Memory B cell (primary cell): ENCODE data around the gene HMG20A.
A peak's percentile ranks its signal among the peaks of the same experiment; 100 is the strongest.
"Not testable (repeated sequence)": the region's sequence is repeated elsewhere in the genome, so short reads cannot be mapped to it uniquely, and the experiment has no call there.

Source experiments
- ATAC-seq: fragments of 150-1000 bp; cut with Tn5 transposase; 2 replicates; pipeline ENCODE4 v1.10.0; 2021; ENCODE audit warnings: low read depth, mild to moderate bottlenecking, moderate library complexity
- DNase-seq, 2 donors: peaks; one replicate each; pipeline ENCODE4 v3.0.0; 2022; ENCODE audit warnings: low spot score in 2 of 2
- H3K27ac Mint-ChIP-seq: one replicate; pipeline ENCODE4 v1.8.0; 2022; ENCODE audit warnings: mild to moderate bottlenecking, moderate library complexity, mixed read lengths
- H3K27me3 Mint-ChIP-seq: one replicate; pipeline ENCODE4 v1.8.0; 2022; ENCODE audit warnings: mixed read lengths
- H3K36me3 Mint-ChIP-seq: one replicate; pipeline ENCODE4 v1.8.0; 2022; ENCODE audit warnings: mild to moderate bottlenecking, mixed read lengths
- H3K4me1 Mint-ChIP-seq: one replicate; pipeline ENCODE4 v1.8.0; 2022; ENCODE audit warnings: mixed read lengths
- H3K4me3 Mint-ChIP-seq: one replicate; pipeline ENCODE4 v1.8.0; 2022; ENCODE audit warnings: mild to moderate bottlenecking, moderate library complexity, mixed read lengths
- H3K9me3 Mint-ChIP-seq: one replicate; pipeline ENCODE4 v1.8.0; 2022; ENCODE audit warnings: mixed read lengths

HMG20A gene

DNA sequence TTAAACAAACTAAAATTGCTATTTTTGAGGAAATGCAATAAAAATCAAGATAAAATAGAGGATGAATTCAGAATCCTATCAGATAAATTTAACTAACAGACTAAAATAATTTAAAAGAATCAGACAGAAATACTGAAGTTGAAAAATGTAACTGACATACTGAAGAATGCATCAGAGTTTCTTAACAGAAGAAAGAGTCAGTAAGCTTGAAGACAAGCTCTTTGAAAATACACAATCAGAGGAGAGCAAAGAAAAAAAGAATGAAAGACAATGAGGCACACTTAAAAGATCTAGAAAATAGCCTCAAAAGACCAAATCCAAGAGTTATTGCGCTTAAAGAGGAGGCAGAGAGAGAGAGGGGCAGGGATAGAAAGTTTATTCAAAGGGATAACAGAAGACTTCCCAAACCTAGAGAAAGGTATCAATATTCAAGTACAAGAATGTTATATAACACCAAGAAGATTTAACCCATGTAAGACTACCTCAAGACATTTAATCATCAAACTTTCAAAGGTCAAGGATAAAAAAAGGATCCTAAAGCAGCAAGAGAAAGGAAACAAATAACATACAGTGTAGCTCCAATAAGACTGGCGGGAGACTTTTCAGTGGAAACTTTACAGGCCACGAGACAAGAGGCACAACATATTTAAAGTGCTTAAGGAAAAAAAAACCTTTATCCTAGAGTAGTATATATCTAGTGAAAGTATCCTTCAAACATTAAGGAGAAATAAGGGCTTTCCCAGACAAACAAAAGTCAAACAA, 25.5 kb upstream of the HMG20A start:
- no peak for DNase-seq
- Mint-ChIP-seq H3K9me3 (peaks cover 25% of the 10 kb centered on the region), H3K4me3 (no peak overlapping the region), H3K4me1 (peaks cover 10% of the 10 kb centered on the region), H3K36me3 (peaks cover 33% of the 10 kb centered on the region), H3K27ac (no peak overlapping the region), H3K27me3 (no peaks in the 10 kb centered on the region)
- ATAC-seq: no peak

DNA sequence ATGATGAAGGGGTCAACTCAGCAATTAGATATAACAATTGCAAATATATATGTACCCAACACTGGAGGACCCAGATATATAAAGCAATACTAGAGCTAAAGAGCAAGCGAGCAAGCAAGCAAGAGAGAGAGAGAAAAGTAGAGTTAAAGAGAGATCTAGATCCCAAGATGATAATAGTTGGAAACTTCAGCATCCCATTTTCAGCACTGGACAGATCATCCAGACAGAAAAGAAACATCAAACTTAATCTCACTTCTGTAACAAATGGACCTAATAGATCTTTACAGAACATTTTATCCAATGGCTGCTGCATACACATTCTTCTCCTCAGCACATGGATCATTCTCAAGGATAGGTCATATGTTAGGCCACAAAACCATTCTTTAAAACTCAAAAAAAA, 24.0 kb upstream of the HMG20A start:
- DNase-seq (no peak), ATAC-seq (no peak)
- peaks cover 8% of the 10 kb centered on the region for H3K4me1 Mint-ChIP-seq
- peaks cover 26% of the 10 kb centered on the region for H3K9me3 Mint-ChIP-seq
- H3K4me3 Mint-ChIP-seq: no peak overlapping the region
- H3K27me3 Mint-ChIP-seq: no peaks in the 10 kb centered on the region
- no peak overlapping the region for H3K27ac Mint-ChIP-seq
- H3K36me3 Mint-ChIP-seq: peaks cover 35% of the 10 kb centered on the region

- Mint-ChIP-seq H3K36me3 (peaks cover 29% of the 10 kb centered on the region), H3K4me3 (no peak overlapping the region), H3K4me1 (peaks cover 5% of the 10 kb centered on the region), H3K27ac (no peak overlapping the region), H3K27me3 (no peaks in the 10 kb centered on the region), H3K9me3 (peaks cover 26% of the 10 kb centered on the region)
- DNase-seq (no peak), ATAC-seq (no peak)
Measured at GRCh38 chr15:77398927-77399326, 21.8 kb upstream of the HMG20A start.

- H3K27me3 Mint-ChIP-seq: no peaks in the 10 kb centered on the region
- H3K4me1 Mint-ChIP-seq: peaks cover 5% of the 10 kb centered on the region
- H3K4me3 Mint-ChIP-seq: no peak overlapping the region
- peaks cover 26% of the 10 kb centered on the region for H3K36me3 Mint-ChIP-seq
- no peak overlapping the region for H3K27ac Mint-ChIP-seq
- DNase-seq: no peak
- peaks cover 24% of the 10 kb centered on the region for H3K9me3 Mint-ChIP-seq
- ATAC-seq: no peak
Measured at GRCh38 chr15:77400258-77400657, 20.4 kb upstream of the HMG20A start.

DNA sequence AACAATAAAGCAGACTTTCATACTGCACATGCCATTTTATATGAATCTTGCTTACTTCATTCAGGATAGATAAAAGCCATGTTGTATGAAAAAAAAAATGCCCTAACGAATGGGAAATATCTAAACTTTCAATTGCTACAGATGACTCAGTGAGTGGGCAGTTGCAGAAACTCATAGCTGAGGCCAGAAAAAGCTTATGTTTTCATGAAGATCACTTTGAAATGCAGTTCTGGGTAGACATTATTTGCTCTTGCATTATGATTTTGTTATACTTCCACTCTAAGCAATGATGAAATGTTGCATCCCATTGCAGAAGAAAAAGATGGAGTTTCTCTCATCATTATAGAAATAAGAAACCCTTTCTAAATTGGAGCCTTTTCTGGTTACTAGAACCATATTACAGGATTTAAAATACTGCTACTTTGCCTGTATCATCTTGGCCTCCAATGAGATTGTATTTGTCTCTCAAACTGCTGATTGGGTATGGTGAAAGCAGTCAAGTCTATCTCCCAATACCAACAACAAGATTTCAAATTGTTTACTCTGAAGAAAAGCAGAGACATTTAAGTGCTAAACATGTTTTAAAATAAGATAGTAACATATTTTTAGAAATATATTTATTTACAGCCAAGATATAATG, 17.8 kb upstream of the HMG20A start:
- Mint-ChIP-seq H3K27ac (no peak overlapping the region), H3K9me3 (peaks cover 11% of the 10 kb centered on the region), H3K4me1 (peaks cover 21% of the 10 kb centered on the region), H3K36me3 (peaks cover 14% of the 10 kb centered on the region), H3K27me3 (no peaks in the 10 kb centered on the region), H3K4me3 (no peak overlapping the region)
- ATAC-seq (no peak), DNase-seq (no peak)

DNA sequence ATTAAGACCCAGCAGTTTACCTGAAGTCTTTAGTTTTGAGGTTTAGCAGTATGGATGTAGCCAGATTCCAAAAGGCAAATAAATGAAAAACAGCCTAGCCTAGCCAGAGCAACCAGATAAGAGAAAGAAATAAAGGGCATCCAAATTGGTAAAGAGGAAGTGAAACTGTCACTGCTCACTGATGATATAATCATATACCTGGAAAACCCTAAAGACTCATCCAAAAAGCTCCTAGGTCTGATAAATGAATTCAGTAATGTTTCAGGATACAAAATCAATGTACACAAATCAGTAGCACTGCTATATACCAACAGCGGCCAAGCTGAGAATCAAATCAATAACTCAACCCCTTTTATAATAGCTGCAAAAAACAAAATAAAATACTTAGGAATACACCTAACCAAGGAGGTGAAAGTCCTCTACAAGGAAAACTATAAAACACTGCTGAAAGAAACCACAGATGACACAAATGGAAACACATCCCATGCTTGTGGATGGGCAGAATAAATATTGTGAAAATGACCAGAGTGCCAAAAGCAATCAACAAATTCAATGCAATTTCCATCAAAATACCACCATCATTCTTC, 14.4 kb upstream of the HMG20A start:
- Mint-ChIP-seq H3K27ac (peak overlapping the region; percentile 10), H3K4me1 (peaks cover 28% of the 10 kb centered on the region)
- not testable (repeated sequence) for H3K9me3 Mint-ChIP-seq, H3K27me3 Mint-ChIP-seq, H3K4me3 Mint-ChIP-seq, H3K36me3 Mint-ChIP-seq
- ATAC-seq: peak; percentile 26
- peak in 1 of 2 donors; percentile 11 for DNase-seq

DNA sequence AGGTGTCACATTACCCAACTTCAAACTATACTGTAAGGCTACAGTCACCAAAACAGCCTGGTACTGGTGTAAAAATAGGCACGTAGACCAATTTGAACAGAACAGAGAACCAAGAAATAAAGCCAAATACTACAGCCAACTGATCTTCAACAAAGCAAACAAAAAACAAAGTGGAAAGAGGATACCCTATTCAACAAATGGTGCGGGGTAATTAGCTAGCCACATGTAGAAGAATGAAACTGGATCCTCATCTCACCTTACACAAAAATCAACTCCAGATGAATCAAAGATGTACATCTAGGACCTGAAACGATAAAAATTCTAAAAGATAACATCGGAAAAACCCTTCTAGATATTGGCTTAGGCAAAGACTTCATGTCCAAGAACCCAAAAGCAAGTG, 13.8 kb upstream of the HMG20A start:
- H3K36me3 Mint-ChIP-seq: no peaks in the 10 kb centered on the region
- H3K27ac Mint-ChIP-seq: peak overlapping the region; percentile 10
- no peaks in the 10 kb centered on the region for H3K9me3 Mint-ChIP-seq
- ATAC-seq (no peak), DNase-seq (no peak)
- H3K27me3 Mint-ChIP-seq: no peaks in the 10 kb centered on the region
- peaks cover 28% of the 10 kb centered on the region for H3K4me1 Mint-ChIP-seq
- no peak overlapping the region for H3K4me3 Mint-ChIP-seq

- H3K4me1 Mint-ChIP-seq: peaks cover 36% of the 10 kb centered on the region
- peak; percentile 99 for ATAC-seq
Measured at GRCh38 chr15:77409259-77410156, 11.2 kb upstream of the HMG20A start.

GRCh38 chr15:77410157-77410500, 10.6 kb upstream of the HMG20A start:
- not testable (repeated sequence) for H3K9me3 Mint-ChIP-seq, DNase-seq, ATAC-seq, H3K36me3 Mint-ChIP-seq, H3K27me3 Mint-ChIP-seq
- Mint-ChIP-seq H3K4me3 (peak overlapping the region; percentile 63), H3K27ac (peak overlapping the region; percentile 12), H3K4me1 (peaks cover 36% of the 10 kb centered on the region)

More at GRCh38 chr15:77409259-77410156, 11.2 kb upstream of the HMG20A start:
- Mint-ChIP-seq H3K27me3 (no peaks in the 10 kb centered on the region), H3K27ac (peak overlapping the region; percentile 12), H3K36me3 (no peaks in the 10 kb centered on the region), H3K9me3 (no peaks in the 10 kb centered on the region), H3K4me3 (peak overlapping the region; percentile 63)
- peak in 1 of 2 donors; percentile 46 for DNase-seq

DNA sequence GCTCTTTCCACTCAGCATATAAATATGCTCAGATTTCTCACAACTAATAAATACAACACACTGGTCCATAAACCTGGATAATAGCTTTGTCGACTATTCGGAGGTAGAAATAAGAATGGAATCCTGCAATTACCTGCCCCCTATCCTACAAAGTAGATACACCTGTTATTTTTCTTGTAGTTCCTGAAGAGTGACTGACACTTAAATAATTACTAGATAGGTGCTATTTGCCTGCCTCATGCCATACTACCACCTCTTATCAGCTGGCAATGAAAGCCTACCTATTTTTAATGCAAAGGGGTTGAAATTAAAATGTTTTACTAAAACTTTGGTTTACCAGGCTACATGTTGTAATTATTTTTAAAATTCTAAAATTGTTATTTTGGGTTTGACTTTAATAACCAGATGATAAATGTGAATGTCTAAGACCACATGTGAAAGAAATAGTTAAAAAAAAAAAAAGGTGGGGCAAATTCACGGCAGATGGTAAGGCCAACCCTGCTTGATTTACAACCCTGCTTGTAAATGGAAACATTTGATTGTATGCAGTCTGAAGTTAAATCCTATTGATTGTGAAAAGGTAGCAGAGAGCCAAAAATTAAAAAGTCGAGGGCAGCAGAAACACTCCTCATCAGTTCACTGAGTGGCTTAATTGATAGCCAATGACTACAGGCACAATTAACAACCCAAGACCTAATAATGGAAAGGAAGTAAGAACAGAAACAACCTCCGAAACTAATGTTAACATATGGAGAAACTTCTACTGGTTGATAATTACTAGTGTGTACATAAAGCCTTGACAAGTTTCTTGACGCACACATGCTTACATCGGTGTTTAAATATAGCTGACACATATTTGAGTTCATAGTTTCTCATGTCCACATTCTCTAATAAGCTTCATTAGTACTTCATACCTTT, 9.7 kb upstream of the HMG20A start:
- H3K27ac Mint-ChIP-seq: no peak overlapping the region
- H3K4me1 Mint-ChIP-seq: peaks cover 35% of the 10 kb centered on the region
- DNase-seq (no peak), ATAC-seq (no peak)
- H3K36me3 Mint-ChIP-seq: no peaks in the 10 kb centered on the region
- H3K27me3 Mint-ChIP-seq: no peaks in the 10 kb centered on the region
- peak overlapping the region; percentile 28 for H3K4me3 Mint-ChIP-seq
- no peaks in the 10 kb centered on the region for H3K9me3 Mint-ChIP-seq

DNA sequence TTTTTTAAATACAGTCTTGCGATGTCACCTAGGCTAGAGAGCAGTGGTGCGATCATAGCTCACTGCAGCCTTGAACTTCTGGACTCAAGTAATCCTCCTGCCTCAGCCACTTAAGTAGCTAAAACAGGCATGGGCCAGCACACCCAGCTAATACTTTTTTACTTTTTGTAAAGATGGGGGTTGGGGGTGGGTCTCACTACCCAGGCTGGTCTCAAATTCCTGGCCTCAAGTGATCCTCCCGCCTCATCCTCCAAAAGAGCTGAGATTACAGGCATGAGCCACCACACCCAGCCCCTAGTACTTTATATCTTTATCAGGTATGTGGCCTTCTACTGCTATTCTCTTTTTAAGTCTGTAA, 9.1 kb upstream of the HMG20A start:
- ATAC-seq (no peak), DNase-seq (no peak)
- Mint-ChIP-seq H3K27ac (no peak overlapping the region), H3K4me3 (no peak overlapping the region), H3K9me3 (no peaks in the 10 kb centered on the region), H3K36me3 (no peaks in the 10 kb centered on the region), H3K27me3 (no peaks in the 10 kb centered on the region), H3K4me1 (peaks cover 29% of the 10 kb centered on the region)

GRCh38 chr15:77412972-77413698, 7.6 kb upstream of the HMG20A start:
- Mint-ChIP-seq H3K36me3 (no peaks in the 10 kb centered on the region), H3K9me3 (no peaks in the 10 kb centered on the region), H3K27ac (no peak overlapping the region), H3K27me3 (no peaks in the 10 kb centered on the region), H3K4me1 (peaks cover 19% of the 10 kb centered on the region), H3K4me3 (no peak overlapping the region)
- ATAC-seq (no peak), DNase-seq (no peak)
